ENCODE data around the gene ACP3. TPM values are rescaled to one million over a fixed set of nuclear protein-coding genes. Genes with fewer than 3 reads are reported as not detected.

The ACP3 gene
- total and polyA plus RNA-seq, 9 of the 15 experiments (the other 6 are each of a cell fraction or from before 2014, with no cell fraction given): 0.08 to 1.1 (median 0.21) TPM

DNA sequence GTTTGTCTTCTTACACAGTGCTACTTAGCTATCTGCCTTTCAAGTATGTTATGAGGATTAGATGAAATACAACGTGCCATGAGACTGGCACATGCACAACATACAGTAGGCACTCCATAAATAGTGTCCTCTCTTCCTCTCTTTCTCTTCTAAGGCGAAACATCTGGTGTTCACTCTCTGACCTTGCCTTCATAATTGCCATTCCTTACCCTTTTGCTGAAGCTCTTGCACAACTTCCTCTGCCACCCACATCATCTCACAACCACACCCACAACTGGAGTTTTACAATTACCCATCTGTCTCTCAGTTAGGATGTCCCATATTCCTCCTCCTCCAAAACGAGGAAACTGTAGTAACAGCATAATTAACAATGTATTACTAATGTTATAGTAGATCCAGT lies 26.4 kb upstream of the ACP3 start (continued):
- TF ChIP-seq, protein P1, sequence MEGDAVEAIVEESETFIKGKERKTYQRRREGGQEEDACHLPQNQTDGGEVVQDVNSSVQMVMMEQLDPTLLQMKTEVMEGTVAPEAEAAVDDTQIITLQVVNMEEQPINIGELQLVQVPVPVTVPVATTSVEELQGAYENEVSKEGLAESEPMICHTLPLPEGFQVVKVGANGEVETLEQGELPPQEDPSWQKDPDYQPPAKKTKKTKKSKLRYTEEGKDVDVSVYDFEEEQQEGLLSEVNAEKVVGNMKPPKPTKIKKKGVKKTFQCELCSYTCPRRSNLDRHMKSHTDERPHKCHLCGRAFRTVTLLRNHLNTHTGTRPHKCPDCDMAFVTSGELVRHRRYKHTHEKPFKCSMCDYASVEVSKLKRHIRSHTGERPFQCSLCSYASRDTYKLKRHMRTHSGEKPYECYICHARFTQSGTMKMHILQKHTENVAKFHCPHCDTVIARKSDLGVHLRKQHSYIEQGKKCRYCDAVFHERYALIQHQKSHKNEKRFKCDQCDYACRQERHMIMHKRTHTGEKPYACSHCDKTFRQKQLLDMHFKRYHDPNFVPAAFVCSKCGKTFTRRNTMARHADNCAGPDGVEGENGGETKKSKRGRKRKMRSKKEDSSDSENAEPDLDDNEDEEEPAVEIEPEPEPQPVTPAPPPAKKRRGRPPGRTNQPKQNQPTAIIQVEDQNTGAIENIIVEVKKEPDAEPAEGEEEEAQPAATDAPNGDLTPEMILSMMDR (IDR thresholded peaks at IDR 0.05 in 2 of 3, conservative IDR thresholded peaks at IDR 0.05 in 1 of 3; ENCODE audit: insufficient read depth in 2 of 3, low read depth in 1 of 3, low read length in 3 of 3): no peak
- no peak for TF ChIP-seq PTTG1 (tag; IDR thresholded peaks at IDR 0.05; ENCODE audit: low read depth)
- TF ChIP-seq EHMT2 (IDR thresholded peaks at IDR 0.05): no peak
- TF ChIP-seq KDM2B (CRISPR knock-in tag; IDR thresholded peaks at IDR 0.05): no peak
- TF ChIP-seq ZNF232 (CRISPR knock-in tag; IDR thresholded peaks at IDR 0.05): no peak
- TF ChIP-seq ERF (CRISPR knock-in tag; IDR thresholded peaks at IDR 0.05): no peak
- no peak for TF ChIP-seq ZNF57 (CRISPR knock-in tag; IDR thresholded peaks at IDR 0.05)
- no peak for TF ChIP-seq MYNN (IDR thresholded peaks at IDR 0.05)
- no peak for TF ChIP-seq MYNN (CRISPR knock-in tag; IDR thresholded peaks at IDR 0.05)
- no peak for TF ChIP-seq MIER1 (IDR thresholded peaks at IDR 0.05; ENCODE audit: low read depth)

GRCh38 chr3:132292042-132292441 lies 25.2 kb upstream of the ACP3 start:
- CTCF ChIA-PET (ENCODE audit: low intra/inter-chr PET ratio): no interaction called here
- POLR2A ChIA-PET: interaction anchor here (1.3 kb wide), 1 partner anchor 8 kb away, joined by 3 read pairs; no protein-coding TSS in a partner anchor
- intact Hi-C loops (cut with micrococcal nuclease): no loop called here

More at GRCh38 chr3:132292042-132292441, 25.2 kb upstream of the ACP3 start:
- no TSS peak for BruUV-seq (replicated peaks)
- H3K9me1 ChIP-seq (ENCODE audit: control insufficient read depth, insufficient read depth, low read length): no peaks in the 10 kb centered on the region
- DNase-seq (ENCODE audit: extremely low read depth in 1 of 4, low spot score in 3 of 4): no peak
- TF ChIP-seq HDAC8 (tag; IDR thresholded peaks at IDR 0.05) (no peak), FOXP4 (CRISPR knock-in tag; IDR thresholded peaks at IDR 0.05; ENCODE audit: borderline replicate concordance) (no peak), KLF16 (IDR thresholded peaks at IDR 0.05) (no peak)
- TF ChIP-seq, protein P2, sequence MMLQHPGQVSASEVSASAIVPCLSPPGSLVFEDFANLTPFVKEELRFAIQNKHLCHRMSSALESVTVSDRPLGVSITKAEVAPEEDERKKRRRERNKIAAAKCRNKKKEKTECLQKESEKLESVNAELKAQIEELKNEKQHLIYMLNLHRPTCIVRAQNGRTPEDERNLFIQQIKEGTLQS (IDR thresholded peaks at IDR 0.05): peak; percentile 17; the same call in 1 of the 2 replicates
- TF ChIP-seq, protein P2 (CRISPR knock-in tag; conservative IDR thresholded peaks at IDR 0.05): no peak
- H3K27ac ChIP-seq (ENCODE audit: extremely low read depth, low read depth, low read length): no peak overlapping the region
- no peak overlapping the region for H3K4me3 ChIP-seq
- ATAC-seq: no peak
- H3K4me1 ChIP-seq (replicated peaks in 1 of 2; ENCODE audit: control insufficient read depth in 2 of 2, insufficient read depth in 2 of 2, low read length in 2 of 2): no peaks in the 10 kb centered on the region
- no peaks in the 10 kb centered on the region for H3K9me3 ChIP-seq (replicated peaks; ENCODE audit: control insufficient read depth, insufficient read depth, low read depth, low read length)
- no peaks in the 10 kb centered on the region for H3K79me2 ChIP-seq (ENCODE audit: control insufficient read depth, insufficient read depth, low read length)
- no peaks in the 10 kb centered on the region for H4K20me1 ChIP-seq (replicated peaks; ENCODE audit: control insufficient read depth, insufficient read depth, low read length)
- no peaks in the 10 kb centered on the region for H3K27me3 ChIP-seq (ENCODE audit: control insufficient read depth in 2 of 2, insufficient read depth in 2 of 2, low read length in 2 of 2)
- no peak overlapping the region for H3K4me2 ChIP-seq (ENCODE audit: insufficient read depth, low read length)
- in situ Hi-C loops (cut with MboI): no loop called here
- no peak overlapping the region for H3K9ac ChIP-seq (ENCODE audit: insufficient read depth in 1 of 2, low read depth in 2 of 2, low read length in 2 of 2)
- FAIRE-seq: no peak
- no peaks in the 10 kb centered on the region for H3K36me3 ChIP-seq (ENCODE audit: control insufficient read depth, insufficient read depth, low read length)
- WGBS (ENCODE audit: insufficient coverage, low coverage, missing lambda C conversion rate): 0% methylated on average over 4 of the region's 4 CpGs
- no peak overlapping the region for H2AFZ ChIP-seq (ENCODE audit: low read depth, low read length)

Data from K562 (cell line).